Activated CD8-positive, alpha-beta memory T cell treated with anti-CD3 and anti-CD28 coated beads for 48 hours (primary cell): Measurements from ENCODE around the gene HOXC4.

Experiments
- DNase-seq, 3 experiments: peaks; one replicate each; pipeline ENCODE4 v3.0.0-alpha.2; 2020; ENCODE audit warnings: low read depth in 2 of 3, low spot score in 2 of 3

The HOXC4 gene

DNA sequence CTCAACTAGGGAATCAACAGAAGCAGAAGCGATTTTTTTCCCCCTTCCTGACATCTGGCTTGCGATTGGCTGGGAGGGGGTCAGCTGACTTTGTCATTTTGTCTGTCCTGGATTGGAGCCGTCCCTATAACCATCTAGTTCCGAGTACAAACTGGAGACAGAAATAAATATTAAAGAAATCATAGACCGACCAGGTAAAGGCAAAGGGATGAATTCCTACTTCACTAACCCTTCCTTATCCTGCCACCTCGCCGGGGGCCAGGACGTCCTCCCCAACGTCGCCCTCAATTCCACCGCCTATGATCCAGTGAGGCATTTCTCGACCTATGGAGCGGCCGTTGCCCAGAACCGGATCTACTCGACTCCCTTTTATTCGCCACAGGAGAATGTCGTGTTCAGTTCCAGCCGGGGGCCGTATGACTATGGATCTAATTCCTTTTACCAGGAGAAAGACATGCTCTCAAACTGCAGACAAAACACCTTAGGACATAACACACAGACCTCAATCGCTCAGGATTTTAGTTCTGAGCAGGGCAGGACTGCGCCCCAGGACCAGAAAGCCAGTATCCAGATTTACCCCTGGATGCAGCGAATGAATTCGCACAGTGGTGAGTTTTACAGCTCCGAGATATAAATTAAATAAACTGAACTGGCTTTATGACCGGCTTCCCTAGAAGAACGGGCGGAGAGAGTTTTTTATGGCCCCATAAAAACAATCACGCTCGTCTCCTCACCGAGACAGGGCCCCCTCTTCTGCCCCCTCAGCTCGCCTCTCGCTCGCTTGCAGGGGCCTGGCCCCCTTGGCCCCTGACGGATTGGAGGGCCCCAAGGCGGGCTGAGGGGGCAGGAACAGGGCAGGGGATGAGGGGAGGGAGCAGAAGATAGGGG, 25.1 kb upstream of the HOXC4 start, which contains the start of gene HOXC6:
Gene HOXC6 (plus strand): TSS at position 127 of the 888 bp plus-strand sequence. CDS start 82 bp downstream, at position 209.
- no peak for DNase-seq

- no peak for DNase-seq
These were observed 23.9 kb upstream of the HOXC4 start for GRCh38 chr12:54029529-54030441.

DNA sequence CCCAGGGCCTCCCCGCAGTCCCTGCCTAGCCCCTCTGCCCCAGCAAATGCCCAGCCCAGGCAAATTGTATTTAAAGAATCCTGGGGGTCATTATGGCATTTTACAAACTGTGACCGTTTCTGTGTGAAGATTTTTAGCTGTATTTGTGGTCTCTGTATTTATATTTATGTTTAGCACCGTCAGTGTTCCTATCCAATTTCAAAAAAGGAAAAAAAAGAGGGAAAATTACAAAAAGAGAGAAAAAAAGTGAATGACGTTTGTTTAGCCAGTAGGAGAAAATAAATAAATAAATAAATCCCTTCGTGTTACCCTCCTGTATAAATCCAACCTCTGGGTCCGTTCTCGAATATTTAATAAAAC, 23.2 kb upstream of the HOXC4 start:
- no peak for DNase-seq

DNA sequence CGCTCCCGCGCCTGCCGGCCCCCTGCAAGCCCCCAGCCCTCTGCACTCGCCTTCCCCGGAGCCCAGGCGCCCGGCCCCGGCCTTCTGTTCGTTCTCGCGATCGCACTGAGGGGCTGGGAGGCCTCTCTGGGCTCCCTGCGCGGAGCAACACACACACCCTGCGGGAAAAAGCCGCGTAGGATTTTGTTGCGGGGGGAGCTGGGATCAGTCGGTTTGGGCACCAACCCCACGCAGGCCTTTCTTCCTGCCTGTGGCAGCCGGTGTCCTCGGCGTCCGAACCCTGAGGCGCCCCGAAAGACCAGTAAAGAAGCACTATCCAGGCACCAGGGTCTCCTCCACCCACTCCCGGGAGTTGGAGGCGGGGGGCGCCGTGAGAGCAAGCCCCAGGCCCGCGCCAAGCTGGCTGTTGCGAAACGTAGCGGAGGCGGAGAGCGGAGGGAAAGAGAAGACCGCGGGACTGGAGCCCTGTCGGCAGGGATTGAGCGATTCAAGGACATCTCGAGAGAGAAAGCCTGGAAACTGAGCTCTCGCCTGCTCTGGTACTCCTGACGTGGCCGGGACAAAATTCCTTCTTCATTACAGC, 22.7 kb upstream of the HOXC4 start:
- DNase-seq = no peak

DNA sequence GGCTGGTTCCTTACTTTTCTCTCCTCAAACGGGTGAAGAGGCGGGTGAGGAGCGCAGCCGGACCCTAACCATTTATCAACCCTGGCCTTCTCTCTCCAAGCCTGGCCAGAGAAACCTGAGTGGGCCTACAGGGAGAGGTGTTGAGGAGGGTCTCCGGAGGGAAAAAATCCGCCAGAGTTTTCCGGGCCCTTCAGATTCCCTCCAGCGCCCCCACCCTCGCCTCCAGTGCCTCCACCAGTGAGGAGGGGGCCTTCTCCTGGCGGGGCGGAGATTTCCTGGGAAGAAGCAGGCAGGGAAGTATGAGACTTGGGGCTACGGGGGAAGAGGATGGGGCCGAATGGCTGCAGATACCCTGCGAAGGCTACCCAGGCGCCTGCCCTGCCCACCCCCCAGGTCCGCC, 22.2 kb upstream of the HOXC4 start:
- no peak for DNase-seq

DNA sequence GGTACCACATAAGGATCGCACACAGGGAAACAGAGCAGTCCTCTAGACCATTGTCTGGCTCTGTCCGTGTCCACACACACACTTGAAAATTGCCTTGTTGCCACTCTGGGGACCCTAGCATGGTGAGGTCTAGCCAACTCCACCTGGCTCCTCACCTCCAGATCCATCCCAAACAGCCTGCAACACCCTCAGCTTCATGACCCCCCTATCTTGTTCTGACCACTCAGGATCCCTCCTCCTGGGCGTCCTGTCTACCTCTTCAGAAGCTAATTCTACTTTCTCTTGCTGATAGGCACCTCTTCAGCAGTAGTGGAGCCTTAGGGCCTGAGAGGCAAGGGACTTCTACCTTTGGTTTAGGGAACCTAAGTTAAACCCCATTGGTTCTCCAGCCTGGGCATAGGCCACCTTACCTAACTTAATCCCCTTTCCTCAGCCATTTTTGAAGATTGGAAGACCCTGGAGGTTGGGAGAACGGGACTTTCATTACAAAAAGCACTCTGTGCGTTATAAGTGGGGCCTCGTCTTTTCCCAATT, 21.5 kb upstream of the HOXC4 start:
- no peak for DNase-seq

- DNase-seq = peak in 1 of 3 experiments; percentile 59
These were observed 21.0 kb upstream of the HOXC4 start, which contains the start of gene HOXC5 for GRCh38 chr12:54032627-54033100. Gene HOXC5 (plus strand): TSS chr12:54033050. CDS start chr12:54033123, 73 bp downstream.

GRCh38 chr12:54033106-54033979, 20.3 kb upstream of the HOXC4 start:
- no peak for DNase-seq

- no peak for DNase-seq
These were observed 19.5 kb upstream of the HOXC4 start for GRCh38 chr12:54033980-54034784.

DNA sequence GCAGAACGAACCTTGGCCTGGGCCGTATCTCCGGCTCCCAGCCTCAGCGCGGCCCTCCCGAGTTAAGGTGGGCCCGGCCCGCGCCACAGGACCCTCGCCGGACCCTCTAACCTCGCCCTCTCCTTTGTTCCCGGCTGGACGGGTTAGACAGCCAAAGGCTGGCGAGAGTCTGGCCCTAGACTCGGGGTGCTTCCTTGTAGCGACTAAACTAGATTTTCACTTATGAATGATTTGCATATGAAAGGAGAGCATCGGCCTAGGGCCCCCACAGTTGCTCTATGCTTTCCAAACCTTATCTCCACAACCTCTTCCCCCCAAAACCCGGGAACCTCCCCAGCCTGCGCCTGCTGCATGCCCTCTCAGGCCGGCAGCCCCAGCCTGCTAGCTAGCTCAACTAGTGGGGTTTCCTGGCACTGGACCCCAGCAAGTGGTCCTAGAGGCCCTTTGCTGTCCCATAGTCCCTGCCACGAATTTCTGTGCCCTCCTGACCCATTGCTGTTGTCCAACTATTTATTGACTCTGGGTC, 18.8 kb upstream of the HOXC4 start:
- DNase-seq = no peak

GRCh38 chr12:54035568-54036264, 17.9 kb upstream of the HOXC4 start:
- no peak for DNase-seq

- DNase-seq = no peak
These were observed 16.8 kb upstream of the HOXC4 start for GRCh38 chr12:54036620-54037359.

GRCh38 chr12:54037360-54038283, 16.0 kb upstream of the HOXC4 start:
- DNase-seq = no peak

DNA sequence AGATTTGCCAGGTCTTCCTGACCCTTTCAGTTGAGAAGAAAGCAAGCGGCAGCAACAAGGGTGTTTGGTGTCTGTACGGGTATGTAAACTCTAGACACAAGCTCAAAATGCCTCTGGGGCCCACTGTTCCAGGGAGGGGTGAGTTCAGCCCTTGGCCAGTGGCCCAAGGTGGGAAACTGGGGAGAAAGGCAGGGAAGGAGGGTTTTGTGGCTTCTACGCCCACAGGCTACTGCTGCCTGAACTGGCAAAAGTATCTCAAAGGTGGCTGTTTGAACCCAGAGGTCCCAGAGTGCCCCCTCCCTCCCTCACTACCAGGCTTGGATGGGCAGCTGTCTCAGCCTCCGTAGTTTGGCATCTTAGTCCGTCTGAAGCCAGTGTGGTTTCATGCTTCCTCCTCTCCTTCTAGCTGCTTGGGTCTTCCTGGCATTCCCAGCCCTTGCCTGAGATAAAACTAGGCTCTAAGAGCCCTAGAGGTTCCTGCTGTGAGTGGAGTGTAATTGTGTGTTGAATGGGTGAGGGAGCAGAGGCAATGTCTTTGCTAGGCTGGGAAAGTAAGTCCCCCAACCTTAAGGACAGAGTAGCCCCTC, 15.3 kb upstream of the HOXC4 start:
- no peak for DNase-seq

DNA sequence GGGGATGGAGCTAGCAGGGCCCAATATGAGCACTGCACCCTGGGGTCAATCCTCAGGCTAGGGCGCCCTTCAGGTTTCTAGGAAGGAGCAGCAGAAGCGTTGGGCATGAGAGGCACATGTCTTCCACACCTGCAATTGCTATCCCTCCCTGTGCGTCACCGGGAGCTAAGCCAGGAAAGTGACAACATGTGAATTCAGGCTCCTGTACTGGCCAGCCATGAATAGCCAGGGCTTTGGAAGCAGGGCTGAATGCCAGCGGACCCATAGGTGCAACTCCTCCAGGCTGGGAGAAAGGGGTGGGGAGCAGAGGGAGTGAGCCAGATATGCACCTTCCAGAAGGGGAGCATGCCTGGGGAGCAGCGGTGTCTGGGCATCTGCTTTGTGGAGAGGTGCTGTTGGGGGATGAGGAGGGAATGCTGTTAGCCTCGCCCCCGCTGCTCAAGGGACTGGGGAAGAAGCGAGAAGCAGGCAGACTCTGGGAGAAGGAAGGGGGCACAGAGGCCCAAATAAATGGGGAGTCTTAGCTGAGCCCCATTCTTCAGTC, 14.7 kb upstream of the HOXC4 start:
- DNase-seq = no peak
